Urothelium cell line (cell line): Measurements from ENCODE around the gene IFITM1.
"Not testable (repeated sequence)": the region's sequence is repeated elsewhere in the genome, so short reads cannot be mapped to it uniquely, and the experiment has no call there.

Source experiments
- DNase-seq: peaks from one replicate; pipeline ENCODE4 v3.0.0; 2011; ENCODE audit warnings: low spot score, mixed read lengths
- FAIRE-seq: peaks from 2 replicates; lab custom pipeline; 2011; peaks lifted over from hg19 to GRCh38; lab: Jason Lieb, UNC

The IFITM1 gene

GRCh38 chr11:293852-294661 is 19.8 kb upstream of the IFITM1 start:
- DNase-seq, result no peak
- FAIRE-seq, result no peak

DNA sequence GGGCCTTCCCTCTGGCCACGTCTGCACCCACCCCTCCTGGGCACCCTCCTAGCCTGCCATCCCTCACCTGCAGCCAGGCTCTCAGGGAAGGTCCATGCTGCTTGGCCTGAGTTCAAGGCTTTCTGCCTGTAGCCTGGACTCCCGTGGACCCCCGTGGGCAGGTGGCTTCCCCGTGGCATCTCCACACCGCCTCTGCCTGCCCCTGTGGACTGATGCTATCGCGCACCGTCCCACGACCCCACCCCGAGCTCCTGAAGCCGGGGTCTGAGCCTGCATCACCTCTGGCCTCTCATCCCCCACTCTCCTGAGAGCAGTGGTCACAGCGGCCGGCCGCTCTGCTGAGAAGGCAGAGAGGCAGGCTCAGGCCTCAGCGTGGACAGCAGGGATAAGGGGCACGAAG is 19.1 kb upstream of the IFITM1 start:
- no peak for DNase-seq
- no peak for FAIRE-seq

GRCh38 chr11:295351-296170 is 18.3 kb upstream of the IFITM1 start:
- FAIRE-seq, result no peak
- no peak for DNase-seq

- no peak for DNase-seq
- no peak for FAIRE-seq
Measured at GRCh38 chr11:296171-297050, 17.4 kb upstream of the IFITM1 start.

- FAIRE-seq (no peak), DNase-seq (no peak)
Measured at GRCh38 chr11:297051-297585, 16.7 kb upstream of the IFITM1 start.

GRCh38 chr11:297586-298405 is 16.0 kb upstream of the IFITM1 start:
- DNase-seq (no peak), FAIRE-seq (no peak)

DNA sequence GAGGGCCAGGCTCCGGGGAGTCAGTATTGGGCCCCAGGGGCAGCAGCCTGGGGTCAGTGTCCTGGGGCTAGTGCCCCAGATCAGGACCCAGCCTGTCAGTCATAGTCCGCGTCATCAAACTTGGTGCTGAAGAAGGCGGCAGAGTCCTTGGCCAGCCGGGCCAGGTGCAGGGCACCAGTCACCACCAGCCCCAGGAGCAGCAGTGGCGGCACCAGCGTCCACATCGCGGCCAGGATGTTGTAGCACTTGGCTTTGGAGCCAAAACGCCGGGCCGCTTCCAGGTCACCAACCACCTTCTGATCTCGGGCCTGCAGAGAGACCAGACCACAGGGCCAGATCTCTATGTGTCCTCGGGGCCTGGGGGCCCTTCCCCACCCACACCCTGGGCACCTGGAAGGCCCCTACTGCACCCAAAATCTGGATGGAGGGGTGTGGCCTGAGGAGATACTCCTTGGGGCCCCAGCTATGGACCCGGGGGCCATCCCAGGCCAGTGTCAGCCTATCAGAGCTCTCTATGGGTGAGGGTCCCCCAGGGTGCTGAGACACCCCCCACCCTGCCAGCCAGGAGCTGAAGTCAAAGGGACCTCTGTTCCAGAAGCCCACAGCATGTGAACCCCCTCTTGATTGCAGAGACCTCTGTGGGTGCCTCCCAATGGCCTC is 15.3 kb upstream of the IFITM1 start:
- no peak for DNase-seq
- FAIRE-seq, result no peak

GRCh38 chr11:299081-299891 is 14.6 kb upstream of the IFITM1 start, which contains the start of gene IFITM5:
Gene IFITM5, minus strand, starts transcription at chr11:299526. Its CDS starts 36 bp downstream, at chr11:299490.
- DNase-seq (no peak), FAIRE-seq (no peak)

- FAIRE-seq (no peak), DNase-seq (no peak)
Measured at GRCh38 chr11:299951-300735, 13.7 kb upstream of the IFITM1 start.

GRCh38 chr11:303363-303762 is 10.5 kb upstream of the IFITM1 start:
- no peak for FAIRE-seq
- no peak for DNase-seq

DNA sequence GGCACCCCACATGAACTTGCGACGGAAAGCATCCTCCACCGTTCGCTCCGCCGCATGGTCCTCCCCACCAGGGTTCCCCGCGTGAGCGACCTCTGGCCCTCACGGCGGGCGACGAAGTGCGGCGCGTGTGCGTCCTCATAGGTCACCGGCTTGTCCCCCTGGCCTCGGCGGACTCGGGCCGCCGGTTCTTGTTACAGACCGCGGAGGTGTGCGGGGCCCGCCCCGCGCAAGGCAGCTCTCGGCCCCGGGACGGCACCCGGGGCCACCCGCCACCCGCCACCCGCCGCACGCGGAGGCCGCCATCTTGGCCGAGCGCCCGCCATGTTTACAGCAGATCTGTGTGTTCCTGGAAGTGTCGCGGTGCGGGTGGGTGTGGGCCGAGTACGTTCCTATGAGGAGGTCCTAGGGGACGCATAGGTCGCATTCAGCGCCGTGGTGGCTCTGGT is 9.8 kb upstream of the IFITM1 start:
- FAIRE-seq (no peak), DNase-seq (no peak)

- no peak for FAIRE-seq
- peak; percentile 55 for DNase-seq
Measured at GRCh38 chr11:304915-305843, 8.7 kb upstream of the IFITM1 start.

GRCh38 chr11:305844-306211 is 8.0 kb upstream of the IFITM1 start:
- no peak for FAIRE-seq
- DNase-seq, result no peak

DNA sequence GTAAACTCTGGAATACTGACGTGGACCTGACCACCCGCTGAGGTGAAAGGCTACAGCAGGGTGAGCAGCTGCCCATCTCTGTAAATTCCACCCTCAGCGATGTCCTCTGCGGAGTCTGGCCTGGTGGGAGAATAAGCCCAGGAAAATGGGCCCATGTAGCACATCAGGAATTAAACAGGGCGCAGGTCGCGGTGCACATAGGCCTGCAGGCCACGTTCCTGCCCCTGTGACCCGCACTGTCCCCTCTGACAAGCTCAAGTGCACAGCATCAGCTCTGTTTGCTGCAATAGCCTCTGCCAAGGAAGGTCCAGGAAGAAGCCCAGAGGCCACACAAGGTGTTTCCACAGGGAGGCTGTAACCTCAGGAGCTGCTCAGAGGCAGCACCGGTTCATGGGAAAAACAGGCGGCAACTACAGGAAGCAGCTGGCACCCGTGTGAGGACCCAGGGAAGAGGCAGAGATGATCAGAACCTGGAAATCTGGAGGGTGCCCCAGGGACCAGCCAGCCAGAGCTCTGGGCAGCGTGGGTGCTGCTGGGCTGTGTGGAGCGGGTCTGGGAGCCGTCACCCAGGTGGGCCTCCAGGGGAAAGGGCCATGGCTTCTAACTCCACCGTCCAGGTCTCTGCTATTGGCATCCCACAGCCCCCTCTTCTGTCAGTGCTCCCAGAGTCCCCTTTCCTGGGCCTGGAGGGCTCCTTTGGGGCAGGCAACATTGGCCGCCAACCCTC is 7.0 kb upstream of the IFITM1 start:
- FAIRE-seq (no peak), DNase-seq (no peak)

DNA sequence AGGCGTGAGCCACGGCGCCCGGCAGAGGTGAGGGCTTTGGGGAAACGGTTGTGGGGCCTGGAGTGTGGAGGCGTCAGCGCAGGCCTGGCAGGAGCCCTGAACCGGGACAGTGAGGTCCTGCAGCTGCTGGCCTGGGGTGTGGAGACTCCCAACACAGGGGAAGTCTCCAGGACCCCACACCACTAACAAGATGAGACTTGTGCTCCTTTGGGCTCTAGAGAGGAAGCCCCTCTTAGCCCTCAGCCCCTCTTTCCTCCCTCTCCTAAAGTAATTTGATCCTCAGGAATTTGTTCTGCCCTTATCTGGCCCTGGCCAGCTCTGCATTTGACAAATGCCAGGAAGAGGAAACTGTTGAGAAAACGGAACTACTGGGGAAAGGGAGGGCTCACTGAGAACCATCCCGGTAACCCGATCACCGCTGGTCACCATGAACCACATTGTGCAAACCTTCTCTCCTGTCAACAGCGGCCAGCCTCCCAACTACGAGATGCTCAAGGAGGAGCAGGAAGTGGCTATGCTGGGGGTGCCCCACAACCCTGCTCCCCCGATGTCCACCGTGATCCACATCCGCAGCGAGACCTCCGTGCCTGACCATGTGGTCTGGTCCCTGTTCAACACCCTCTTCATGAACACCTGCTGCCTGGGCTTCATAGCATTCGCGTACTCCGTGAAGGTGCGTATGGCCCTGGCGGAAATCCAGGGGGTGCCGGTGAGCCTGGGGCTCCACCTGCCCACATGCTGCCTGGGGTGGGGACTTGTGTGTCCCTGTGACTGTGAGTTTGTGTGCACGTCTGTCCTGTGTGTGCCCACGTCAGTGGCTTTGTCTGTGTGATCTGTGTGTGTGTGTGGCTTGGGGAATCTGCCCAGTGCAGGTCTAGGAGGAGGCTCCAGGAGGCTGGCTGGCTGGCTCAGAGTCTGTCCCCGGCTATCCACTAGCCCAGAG is 5.8 kb upstream of the IFITM1 start, which contains the start of gene IFITM2:
Gene IFITM2, plus strand, starts transcription at position 51 of the 943 bp plus-strand sequence. Its CDS starts 377 bp downstream, at position 428.
- peak; percentile 5 for FAIRE-seq
- not testable (repeated sequence) for DNase-seq
